ENCODE measurements around the gene ATXN10. TPM values are rescaled to one million over a fixed set of nuclear protein-coding genes. Genes with fewer than 3 reads are reported as not detected.

The ATXN10 gene
- total RNA-seq, 2 experiments from 2014 or later: 114 to 121 TPM

DNA sequence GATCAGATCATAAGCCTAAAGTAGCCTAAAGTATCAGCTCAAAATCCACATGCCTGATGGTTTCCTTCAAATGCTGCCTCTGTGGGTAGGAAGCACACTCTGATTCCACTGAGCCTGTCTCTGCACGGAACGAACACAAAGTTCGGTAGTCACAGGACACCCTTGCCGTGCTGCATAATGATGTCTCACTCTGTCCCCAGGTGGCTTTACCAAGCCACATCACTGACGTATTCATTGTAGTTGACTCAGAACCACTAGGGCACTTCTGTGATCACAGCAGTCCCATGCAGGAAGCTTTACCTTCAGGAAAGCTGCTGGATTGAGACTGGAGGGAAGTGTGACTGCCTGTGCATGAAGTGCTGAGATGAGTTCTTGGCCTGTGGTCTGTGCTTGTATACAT is 147.7 kb downstream of the ATXN10 start:
- intact Hi-C loops (cut with micrococcal nuclease): no loop called here
- H3K9me3 Mint-ChIP-seq: no peaks in the 10 kb centered on the region
- no peaks in the 10 kb centered on the region for H3K27me3 Mint-ChIP-seq
- no peaks in the 10 kb centered on the region for H3K4me1 Mint-ChIP-seq (ENCODE audit: low read depth)
- ChIA-PET CTCF (no interaction called here), POLR2A (no interaction called here)
- H3K27ac Mint-ChIP-seq: no peak overlapping the region
- H3K36me3 Mint-ChIP-seq (ENCODE audit: low read depth): peaks cover 29% of the 10 kb centered on the region
- ATAC-seq (no peak), DNase-seq (no peak)
- H3K4me3 Mint-ChIP-seq: no peak overlapping the region
- TF ChIP-seq, protein P1, sequence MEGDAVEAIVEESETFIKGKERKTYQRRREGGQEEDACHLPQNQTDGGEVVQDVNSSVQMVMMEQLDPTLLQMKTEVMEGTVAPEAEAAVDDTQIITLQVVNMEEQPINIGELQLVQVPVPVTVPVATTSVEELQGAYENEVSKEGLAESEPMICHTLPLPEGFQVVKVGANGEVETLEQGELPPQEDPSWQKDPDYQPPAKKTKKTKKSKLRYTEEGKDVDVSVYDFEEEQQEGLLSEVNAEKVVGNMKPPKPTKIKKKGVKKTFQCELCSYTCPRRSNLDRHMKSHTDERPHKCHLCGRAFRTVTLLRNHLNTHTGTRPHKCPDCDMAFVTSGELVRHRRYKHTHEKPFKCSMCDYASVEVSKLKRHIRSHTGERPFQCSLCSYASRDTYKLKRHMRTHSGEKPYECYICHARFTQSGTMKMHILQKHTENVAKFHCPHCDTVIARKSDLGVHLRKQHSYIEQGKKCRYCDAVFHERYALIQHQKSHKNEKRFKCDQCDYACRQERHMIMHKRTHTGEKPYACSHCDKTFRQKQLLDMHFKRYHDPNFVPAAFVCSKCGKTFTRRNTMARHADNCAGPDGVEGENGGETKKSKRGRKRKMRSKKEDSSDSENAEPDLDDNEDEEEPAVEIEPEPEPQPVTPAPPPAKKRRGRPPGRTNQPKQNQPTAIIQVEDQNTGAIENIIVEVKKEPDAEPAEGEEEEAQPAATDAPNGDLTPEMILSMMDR (IDR thresholded peaks at IDR 0.05): no peak

DNA sequence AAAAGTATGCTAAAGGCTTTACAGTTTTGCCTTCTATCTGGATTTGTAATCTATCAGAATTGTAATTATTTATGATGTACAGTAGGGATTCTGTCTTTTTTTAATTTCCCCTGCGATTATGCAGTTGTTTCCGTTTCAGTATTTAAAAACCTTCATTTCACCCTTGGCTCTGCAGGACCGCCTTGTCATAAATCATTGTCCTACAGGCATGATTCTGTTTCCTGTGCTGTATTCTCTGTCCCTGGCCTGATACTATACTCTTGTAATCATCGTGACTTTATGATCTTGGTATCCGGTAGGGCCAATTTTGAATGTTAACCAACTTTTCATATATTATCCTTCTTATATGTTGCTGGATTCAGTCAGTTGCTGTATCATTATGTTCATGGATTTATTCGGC is 151.7 kb downstream of the ATXN10 start:
- no peaks in the 10 kb centered on the region for H3K9me3 Mint-ChIP-seq
- H3K4me3 Mint-ChIP-seq: no peak overlapping the region
- H3K4me1 Mint-ChIP-seq (ENCODE audit: low read depth): no peaks in the 10 kb centered on the region
- no peak for DNase-seq
- TF ChIP-seq, protein P1 (IDR thresholded peaks at IDR 0.05): no peak
- peaks cover 34% of the 10 kb centered on the region for H3K36me3 Mint-ChIP-seq (ENCODE audit: low read depth)
- no peak overlapping the region for H3K27ac Mint-ChIP-seq
- CTCF ChIA-PET: no interaction called here
- intact Hi-C loops (cut with micrococcal nuclease): no loop called here
- no peaks in the 10 kb centered on the region for H3K27me3 Mint-ChIP-seq
- no peak for ATAC-seq
- POLR2A ChIA-PET: no interaction called here

DNA sequence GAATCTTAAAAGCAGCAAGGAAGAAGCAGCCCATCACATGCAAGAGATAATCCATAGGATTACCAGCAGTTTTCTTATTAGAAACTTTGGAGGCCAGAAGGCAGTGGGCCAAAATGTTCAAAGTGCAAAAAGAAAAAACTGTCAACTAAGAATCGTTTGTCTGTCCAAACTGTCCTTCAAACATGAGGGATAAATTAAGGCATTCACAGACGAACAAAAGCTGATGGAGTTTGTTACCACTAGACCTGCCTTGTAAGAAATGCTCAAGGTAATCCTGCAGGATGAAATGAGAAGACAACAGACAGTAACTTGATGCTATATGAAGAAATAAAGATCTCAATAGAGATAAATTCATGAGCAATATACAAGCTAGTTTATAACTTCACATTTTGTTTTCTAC is 154.9 kb downstream of the ATXN10 start:
- DNase-seq (no peak), ATAC-seq (no peak)
- Mint-ChIP-seq H3K27ac (no peak overlapping the region), H3K4me3 (no peak overlapping the region), H3K4me1 (ENCODE audit: low read depth) (no peaks in the 10 kb centered on the region), H3K36me3 (ENCODE audit: low read depth) (peaks cover 37% of the 10 kb centered on the region), H3K9me3 (no peaks in the 10 kb centered on the region), H3K27me3 (no peaks in the 10 kb centered on the region)
- ChIA-PET CTCF (no interaction called here), POLR2A (interaction anchor here (0.6 kb wide), 1 partner anchor 139 kb away, joined by 3 read pairs; no protein-coding TSS in a partner anchor)
- intact Hi-C loops (cut with micrococcal nuclease): no loop called here
- TF ChIP-seq, protein P1 (IDR thresholded peaks at IDR 0.05): no peak

DNA sequence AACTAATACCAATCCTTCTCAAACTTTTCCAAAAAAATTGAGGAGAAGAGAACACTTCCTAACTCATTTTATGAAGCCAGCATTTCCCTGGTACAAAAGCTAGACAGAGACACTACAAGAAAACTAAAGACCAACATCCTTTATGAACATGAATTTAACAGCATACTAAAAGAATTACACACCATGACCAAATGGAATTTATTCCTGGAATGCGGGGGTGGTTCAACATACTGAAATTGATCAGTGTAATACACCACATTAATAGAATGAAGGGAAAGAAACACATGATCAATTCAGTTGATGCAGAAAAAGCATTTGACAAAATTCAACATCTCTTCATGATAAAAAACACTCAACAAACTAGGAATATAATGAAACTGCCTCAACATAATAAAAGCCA is 157.2 kb downstream of the ATXN10 start:
- no peak for ATAC-seq
- ChIA-PET CTCF (interaction anchor here (0.6 kb wide), 1 partner anchor 36 kb away, joined by 3 read pairs; no protein-coding TSS in a partner anchor), POLR2A (no interaction called here)
- no peak overlapping the region for H3K4me3 Mint-ChIP-seq
- intact Hi-C loops (cut with micrococcal nuclease): no loop called here
- DNase-seq: no peak
- TF ChIP-seq, protein P1 (IDR thresholded peaks at IDR 0.05): no peak
- H3K4me1 Mint-ChIP-seq (ENCODE audit: low read depth): no peaks in the 10 kb centered on the region
- H3K27ac Mint-ChIP-seq: no peak overlapping the region
- H3K9me3 Mint-ChIP-seq: no peaks in the 10 kb centered on the region
- peaks cover 27% of the 10 kb centered on the region for H3K36me3 Mint-ChIP-seq (ENCODE audit: low read depth)
- no peaks in the 10 kb centered on the region for H3K27me3 Mint-ChIP-seq

DNA sequence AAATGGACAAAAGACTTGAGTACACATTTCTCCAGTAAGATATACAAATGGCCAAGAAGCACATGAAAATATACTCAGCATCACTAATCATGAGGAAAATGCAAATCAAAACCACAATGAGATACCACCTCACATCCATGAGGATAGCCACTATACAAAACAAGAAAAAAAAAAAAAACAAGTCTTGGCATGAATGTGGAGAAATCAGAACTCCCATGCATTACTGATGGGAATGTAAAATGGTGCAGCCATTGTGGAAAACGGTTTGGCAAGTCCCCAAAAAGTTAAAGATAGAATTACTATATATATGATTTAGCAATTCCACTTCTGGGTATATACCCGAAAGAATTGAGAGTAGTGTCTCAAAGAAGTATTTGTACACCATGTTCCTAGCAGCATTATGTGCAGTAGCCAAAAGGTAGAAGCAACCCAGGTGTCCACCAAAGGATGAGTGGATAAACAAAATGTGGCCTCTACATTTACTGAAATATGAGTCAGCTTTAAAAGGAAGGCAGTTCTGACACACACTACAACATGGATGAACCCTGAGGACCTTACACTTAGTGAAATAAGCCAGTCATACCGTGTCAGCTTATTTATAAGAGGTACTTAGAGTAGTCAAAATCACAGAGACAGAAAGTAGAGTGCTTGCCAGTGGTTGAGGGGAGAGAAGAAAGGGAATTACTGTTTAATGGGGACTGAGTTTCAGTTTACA is 159.1 kb downstream of the ATXN10 start:
- intact Hi-C loops (cut with micrococcal nuclease): no loop called here
- CTCF ChIA-PET: no interaction called here
- ATAC-seq: no peak

More for the DNA sequence above, 159.1 kb downstream of the ATXN10 start:
- POLR2A ChIA-PET: no interaction called here
- Mint-ChIP-seq H3K4me1 (ENCODE audit: low read depth) (peaks cover 2% of the 10 kb centered on the region), H3K9me3 (no peaks in the 10 kb centered on the region), H3K27ac (no peak overlapping the region), H3K4me3 (no peak overlapping the region), H3K36me3 (ENCODE audit: low read depth) (peaks cover 19% of the 10 kb centered on the region), H3K27me3 (no peaks in the 10 kb centered on the region)
- DNase-seq: no peak
- TF ChIP-seq, protein P1 (IDR thresholded peaks at IDR 0.05): no peak

Data from activated CD8-positive, alpha-beta T cell treated with anti-CD3 and anti-CD28 coated beads for 36 hours (primary cell).